ENCODE measurements around the gene MRPL33.
A peak's percentile ranks its signal among the peaks of the same experiment; 100 is the strongest.

The MRPL33 gene

GRCh38 chr2:27765621-27766286 is 5.8 kb upstream of the MRPL33 start:
- H3K4me3 ChIP-seq (ENCODE audit: low read depth, low read length), result no peak overlapping the region
- no peak for TF ChIP-seq CTCF (IDR thresholded peaks at IDR 0.05; ENCODE audit: borderline replicate concordance, insufficient read depth, low read depth, low read length)

- TF ChIP-seq CTCF (IDR thresholded peaks at IDR 0.05; ENCODE audit: borderline replicate concordance, insufficient read depth, low read depth, low read length), result no peak
- no peak overlapping the region for H3K4me3 ChIP-seq (ENCODE audit: low read depth, low read length)
Measured at GRCh38 chr2:27766287-27766661, 5.2 kb upstream of the MRPL33 start.

- peak overlapping the region; percentile 81 for H3K4me3 ChIP-seq (ENCODE audit: low read depth, low read length)
- no peak for TF ChIP-seq CTCF (IDR thresholded peaks at IDR 0.05; ENCODE audit: borderline replicate concordance, insufficient read depth, low read depth, low read length)
Measured at GRCh38 chr2:27771202-27771547, 344 bp upstream of the MRPL33 start.

- no peak overlapping the region for H3K4me3 ChIP-seq (ENCODE audit: low read depth, low read length)
- TF ChIP-seq CTCF (IDR thresholded peaks at IDR 0.05; ENCODE audit: borderline replicate concordance, insufficient read depth, low read depth, low read length), result no peak
Measured at GRCh38 chr2:27772804-27773203, 1.3 kb downstream of the MRPL33 start.

- TF ChIP-seq CTCF (IDR thresholded peaks at IDR 0.05; ENCODE audit: borderline replicate concordance, insufficient read depth, low read depth, low read length), result no peak
- no peak overlapping the region for H3K4me3 ChIP-seq (ENCODE audit: low read depth, low read length)
Measured at GRCh38 chr2:27773959-27774358, 2.4 kb downstream of the MRPL33 start.

- TF ChIP-seq CTCF (IDR thresholded peaks at IDR 0.05; ENCODE audit: borderline replicate concordance, insufficient read depth, low read depth, low read length), result no peak
- no peak overlapping the region for H3K4me3 ChIP-seq (ENCODE audit: low read depth, low read length)
Measured at GRCh38 chr2:27776097-27776496, 4.6 kb downstream of the MRPL33 start.

- H3K4me3 ChIP-seq (ENCODE audit: low read depth, low read length), result no peak overlapping the region
- no peak for TF ChIP-seq CTCF (IDR thresholded peaks at IDR 0.05; ENCODE audit: borderline replicate concordance, insufficient read depth, low read depth, low read length)
Measured at GRCh38 chr2:27776696-27777095, 5.2 kb downstream of the MRPL33 start.

All from GM12875 (cell line).